Right atrium auricular region (tissue), 2 donors: ENCODE data around the gene IFNK. TPM values are rescaled to one million over a fixed set of nuclear protein-coding genes. Genes with fewer than 3 reads are reported as not detected.

Experiments used
- DNase-seq: peaks from one replicate; pipeline ENCODE4 v3.0.0-alpha.2; 2019; ENCODE audit warnings: low spot score
- H3K27ac ChIP-seq, 2 donors: fragments of 200-600 bp; sonication (generic); 1 replicate in 1 of 2; 2 replicates in 1 of 2; pipeline ENCODE4 v1.5.1; 2016 to 2019
- H3K27me3 ChIP-seq, 2 donors: fragments of 200-600 bp; sonication (generic); one replicate each; pipeline versions ENCODE4 v1.5.1 to v1.6.0; 2017 to 2019
- H3K36me3 ChIP-seq: fragments of 200-600 bp; sonication (generic); one replicate; pipeline ENCODE4 v1.5.1; 2016
- H3K4me1 ChIP-seq, 2 donors: fragments of 200-600 bp; sonication (generic); one replicate each; pipeline versions ENCODE4 v1.5.1 to v1.6.0; 2017 to 2019
- H3K4me3 ChIP-seq, 2 donors: fragments of 200-600 bp; sonication (generic); 1 replicate in 1 of 2; 2 replicates in 1 of 2; pipeline ENCODE4 v1.5.1; 2017 to 2019; ENCODE audit warnings: mild to moderate bottlenecking in 1 of 2, moderate library complexity in 1 of 2
- H3K9me3 ChIP-seq, 2 donors: fragments of 200-600 bp; sonication (generic); one replicate each; pipeline ENCODE4 v1.5.1; 2019
- total RNA-seq, 2 donors: library from RNA; depleted of rRNA; stranded (reverse); fragments of >200 nt; gene quantifications; one replicate each; pipeline ENCODE4 v1.1.0, GENCODE V29; 2016
- TF ChIP-seq, protein P1 (sequence below), 2 donors: fragments of 200-600 bp; sonication (generic); IDR thresholded peaks; one replicate each; pipeline ENCODE4 v1.5.1; 2019; ENCODE audit warnings: antibody characterized with exemption in 2 of 2

The IFNK gene
- total RNA-seq, 2 donors from 2014 or later: not detected

GRCh38 chr9:27519466-27520465 is 4.3 kb upstream of the IFNK start:
- TF ChIP-seq, protein P1, sequence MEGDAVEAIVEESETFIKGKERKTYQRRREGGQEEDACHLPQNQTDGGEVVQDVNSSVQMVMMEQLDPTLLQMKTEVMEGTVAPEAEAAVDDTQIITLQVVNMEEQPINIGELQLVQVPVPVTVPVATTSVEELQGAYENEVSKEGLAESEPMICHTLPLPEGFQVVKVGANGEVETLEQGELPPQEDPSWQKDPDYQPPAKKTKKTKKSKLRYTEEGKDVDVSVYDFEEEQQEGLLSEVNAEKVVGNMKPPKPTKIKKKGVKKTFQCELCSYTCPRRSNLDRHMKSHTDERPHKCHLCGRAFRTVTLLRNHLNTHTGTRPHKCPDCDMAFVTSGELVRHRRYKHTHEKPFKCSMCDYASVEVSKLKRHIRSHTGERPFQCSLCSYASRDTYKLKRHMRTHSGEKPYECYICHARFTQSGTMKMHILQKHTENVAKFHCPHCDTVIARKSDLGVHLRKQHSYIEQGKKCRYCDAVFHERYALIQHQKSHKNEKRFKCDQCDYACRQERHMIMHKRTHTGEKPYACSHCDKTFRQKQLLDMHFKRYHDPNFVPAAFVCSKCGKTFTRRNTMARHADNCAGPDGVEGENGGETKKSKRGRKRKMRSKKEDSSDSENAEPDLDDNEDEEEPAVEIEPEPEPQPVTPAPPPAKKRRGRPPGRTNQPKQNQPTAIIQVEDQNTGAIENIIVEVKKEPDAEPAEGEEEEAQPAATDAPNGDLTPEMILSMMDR (IDR thresholded peaks at IDR 0.05): no peak
- H3K4me1 ChIP-seq: peaks cover 0 to 3% of the 10 kb centered on the region in 2 donors
- H3K36me3 ChIP-seq: no peaks in the 10 kb centered on the region
- H3K9me3 ChIP-seq: no peaks in the 10 kb centered on the region
- no peak for DNase-seq
- no peaks in the 10 kb centered on the region for H3K27me3 ChIP-seq
- H3K27ac ChIP-seq: no peak overlapping the region
- no peak overlapping the region for H3K4me3 ChIP-seq

DNA sequence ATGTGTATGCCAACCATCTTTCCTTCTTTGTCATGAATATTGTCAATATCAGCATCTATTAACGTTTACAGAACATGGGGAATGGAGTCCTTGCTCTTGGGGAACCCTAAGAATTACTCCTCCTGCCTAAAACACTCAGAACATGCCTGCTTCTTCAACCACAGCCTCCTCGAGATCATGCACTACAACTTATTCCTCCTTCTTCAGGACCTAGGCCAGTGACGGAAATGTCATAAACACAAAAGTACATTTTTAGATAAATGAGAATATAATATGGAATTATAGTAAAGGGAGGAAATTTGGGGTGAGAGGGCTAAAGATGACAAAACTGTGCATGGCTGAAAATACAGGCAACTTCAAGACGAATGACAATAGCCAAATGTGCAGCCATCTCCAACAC is 3.1 kb upstream of the IFNK start:
- Histone ChIP-seq H3K4me1 (no peaks in the 10 kb centered on the region), H3K27me3 (no peaks in the 10 kb centered on the region), H3K4me3 (no peak overlapping the region), H3K36me3 (no peaks in the 10 kb centered on the region), H3K9me3 (no peaks in the 10 kb centered on the region), H3K27ac (no peak overlapping the region)
- no peak for DNase-seq
- TF ChIP-seq, protein P1 (IDR thresholded peaks at IDR 0.05): no peak

GRCh38 chr9:27523141-27523540 is 949 bp upstream of the IFNK start:
- Histone ChIP-seq H3K27ac (no peak overlapping the region), H3K4me3 (no peak overlapping the region), H3K9me3 (no peaks in the 10 kb centered on the region), H3K36me3 (no peaks in the 10 kb centered on the region), H3K27me3 (no peaks in the 10 kb centered on the region), H3K4me1 (peaks cover 0 to 9% of the 10 kb centered on the region in 2 donors)
- TF ChIP-seq, protein P1 (IDR thresholded peaks at IDR 0.05): no peak
- no peak for DNase-seq

GRCh38 chr9:27527702-27528075 is 3.6 kb downstream of the IFNK start:
- Histone ChIP-seq H3K4me3 (peak overlapping the region; percentile 68 to 74), H3K36me3 (no peaks in the 10 kb centered on the region), H3K4me1 (peaks cover 0 to 15% of the 10 kb centered on the region in 2 donors), H3K27me3 (no peaks in the 10 kb centered on the region), H3K27ac (peak overlapping the region; percentile 69 to 84), H3K9me3 (no peaks in the 10 kb centered on the region)
- TF ChIP-seq, protein P1 (IDR thresholded peaks at IDR 0.05): no peak
- no peak for DNase-seq

DNA sequence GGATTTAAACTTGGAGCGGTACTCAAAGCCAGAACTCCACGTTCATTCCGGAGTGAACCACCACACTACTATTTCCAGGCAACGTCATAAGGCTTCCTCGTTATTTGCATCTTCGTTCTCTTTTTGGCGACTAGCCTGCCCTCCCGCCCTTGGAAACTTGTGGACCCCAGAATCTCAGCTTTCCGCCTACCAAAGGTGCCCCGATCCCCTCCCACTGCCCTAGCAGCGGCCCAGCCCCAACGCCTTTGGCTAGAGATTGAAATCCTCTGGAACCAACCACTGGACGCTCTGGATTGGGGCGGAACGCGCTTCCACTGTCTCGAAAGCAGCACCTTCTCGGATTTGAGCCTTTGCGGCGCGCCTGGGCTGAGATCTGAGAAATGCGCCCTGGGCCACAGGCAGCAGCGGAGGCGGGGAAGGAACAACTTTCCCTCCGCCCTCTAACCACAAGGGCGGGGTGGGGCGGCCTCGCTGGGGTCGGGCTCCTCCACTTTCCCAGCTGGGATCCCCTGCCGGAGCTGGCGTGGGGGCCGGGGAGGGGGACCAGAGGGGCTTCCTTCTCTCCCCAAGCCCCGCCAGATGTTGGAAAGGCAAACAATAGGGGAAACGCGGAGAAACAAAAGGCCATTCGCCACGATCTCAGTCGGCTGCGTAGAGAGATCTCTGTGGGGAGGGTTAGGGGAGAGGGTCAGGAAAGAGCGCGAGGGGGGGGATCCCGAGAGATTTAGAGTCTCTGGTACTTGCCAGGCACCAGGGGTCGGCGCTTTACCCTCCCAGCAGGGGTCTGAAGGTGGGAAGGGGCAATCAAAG is 4.2 kb downstream of the IFNK start:
- TF ChIP-seq, protein P1 (IDR thresholded peaks at IDR 0.05): no peak
- peak; percentile 83 for DNase-seq
- Histone ChIP-seq H3K4me1 (peaks cover 0 to 15% of the 10 kb centered on the region in 2 donors), H3K27ac (peak overlapping the region; percentile 69 to 84), H3K4me3 (peak overlapping the region; percentile 68 to 74), H3K36me3 (no peaks in the 10 kb centered on the region), H3K9me3 (no peaks in the 10 kb centered on the region), H3K27me3 (no peaks in the 10 kb centered on the region)
